ENCODE data around the gene CIART. TPM values are rescaled to one million over a fixed set of nuclear protein-coding genes. Genes with fewer than 3 reads are reported as not detected.

CIART gene
- total and polyA plus RNA-seq, 5 donors from 2014 or later: 0.56 to 2.2 (median 1.2) TPM

DNA sequence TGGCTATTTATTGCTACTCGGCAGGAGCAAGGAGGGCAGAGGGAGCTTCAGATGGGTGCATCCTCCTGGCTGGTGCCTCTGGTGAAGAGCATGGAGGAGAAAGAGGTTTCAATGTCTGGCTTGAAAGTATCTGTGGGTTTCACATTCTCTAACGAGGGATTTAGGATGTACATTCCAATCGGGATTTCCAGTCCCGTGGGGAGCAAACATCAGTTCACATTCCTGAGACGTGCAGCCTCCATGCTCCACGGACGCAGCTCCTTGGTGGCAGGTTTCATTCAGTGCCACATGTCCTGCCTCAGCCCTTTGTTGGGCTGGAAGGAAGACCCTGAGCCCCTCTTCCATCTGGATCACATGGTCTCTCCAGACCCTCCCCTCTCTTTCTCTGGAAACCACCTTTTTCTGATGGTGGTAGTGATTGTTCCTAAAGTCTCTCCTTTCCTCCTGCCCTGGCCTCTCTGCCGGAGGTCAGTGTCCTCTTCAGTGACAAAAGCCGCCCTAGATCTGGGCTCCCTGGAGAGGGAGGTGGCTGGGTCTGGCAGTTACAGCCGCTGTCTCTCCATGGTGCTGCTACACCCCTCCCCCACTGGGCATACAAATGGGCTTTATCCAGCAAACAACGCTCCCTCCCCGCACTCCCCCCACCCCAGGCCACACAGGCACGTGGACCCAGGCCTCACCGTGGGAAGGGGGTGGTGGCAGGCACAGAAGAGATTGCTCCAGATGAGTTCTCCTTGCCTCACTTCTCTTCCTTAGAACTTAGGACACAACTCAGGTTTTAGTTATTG lies 25.6 kb upstream of the CIART start:
- H3K27me3 Mint-ChIP-seq: peaks cover 70% of the 10 kb centered on the region
- Histone ChIP-seq H3K9me3 (ENCODE audit: control insufficient read depth in 2 of 2, low read length in 2 of 2) (no peaks in the 10 kb centered on the region), H3K36me3 (ENCODE audit: control insufficient read depth, insufficient read depth, low read length) (no peaks in the 10 kb centered on the region), H3K4me3 (ENCODE audit: low read depth, low read length) (no peak overlapping the region), H3K27me3 (ENCODE audit: control insufficient read depth, insufficient read depth, low read length) (peaks cover 27% of the 10 kb centered on the region), H3K4me1 (ENCODE audit: control insufficient read depth, insufficient read depth, low read length, poor library complexity, severe bottlenecking) (peaks cover 12% of the 10 kb centered on the region), H3K27ac (ENCODE audit: insufficient read depth, low read length, poor library complexity, severe bottlenecking) (no peak overlapping the region)
- H3K9me3 Mint-ChIP-seq: no peaks in the 10 kb centered on the region
- no peak overlapping the region for H3K27ac Mint-ChIP-seq
- ATAC-seq (ENCODE audit: low read depth in 2 of 2) (no peak), DNase-seq (no peak)
- H3K4me3 Mint-ChIP-seq: no peak overlapping the region
- peaks cover 5 to 18% (median 13%) of the 10 kb centered on the region in 4 donors for H3K4me1 Mint-ChIP-seq
- no peaks in the 10 kb centered on the region for H3K36me3 Mint-ChIP-seq

- no peak for ATAC-seq (ENCODE audit: low read depth in 2 of 2)
- Histone ChIP-seq H3K27ac (ENCODE audit: insufficient read depth, low read length, poor library complexity, severe bottlenecking) (no peak within 1 kb of the TSS), H3K4me1 (ENCODE audit: control insufficient read depth, insufficient read depth, low read length, poor library complexity, severe bottlenecking) (peaks cover 12% of the 10 kb centered on the region), H3K4me3 (ENCODE audit: low read depth, low read length) (no peak within 1 kb of the TSS), H3K9me3 (ENCODE audit: control insufficient read depth in 2 of 2, low read length in 2 of 2) (no peaks in the 10 kb centered on the region), H3K27me3 (ENCODE audit: control insufficient read depth, insufficient read depth, low read length) (peaks cover 27% of the 10 kb centered on the region), H3K36me3 (ENCODE audit: control insufficient read depth, insufficient read depth, low read length) (no peaks in the 10 kb centered on the region)
- no peak for DNase-seq
- peaks cover 64% of the 10 kb centered on the region for H3K27me3 Mint-ChIP-seq
- peak within 1 kb of the TSS in 1 of 4 donors; percentile 61 for H3K4me3 Mint-ChIP-seq
- no peaks in the 10 kb centered on the region for H3K36me3 Mint-ChIP-seq
- no peak within 1 kb of the TSS for H3K27ac Mint-ChIP-seq
- H3K9me3 Mint-ChIP-seq: no peaks in the 10 kb centered on the region
- peaks cover 5 to 18% (median 13%) of the 10 kb centered on the region in 4 donors for H3K4me1 Mint-ChIP-seq
These were observed 24.4 kb upstream of the CIART start, which contains the start of gene CA14 for GRCh38 chr1:150257624-150258585. TSS of gene CA14 (plus strand) at chr1:150257774. CDS start at chr1:150258129, 355 bp downstream.

DNA sequence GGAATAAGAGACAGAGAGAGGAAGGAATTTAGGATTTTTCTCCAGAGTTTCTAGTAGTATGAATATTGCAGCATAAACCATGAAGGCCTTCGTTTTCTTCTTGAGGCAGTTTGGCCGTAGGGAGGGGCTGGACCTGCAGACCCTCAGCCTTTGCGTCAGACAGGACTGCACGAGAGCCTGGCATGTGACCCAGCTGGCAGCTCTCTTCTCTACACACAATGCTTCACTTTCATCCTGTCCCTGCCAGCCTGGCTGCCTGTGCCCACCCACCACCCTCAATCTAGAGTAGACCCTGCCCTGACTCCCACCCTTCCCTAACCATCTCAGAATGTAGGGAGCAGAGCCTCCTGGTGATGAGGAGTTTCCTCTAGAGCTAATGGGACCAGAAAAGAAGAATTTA lies 23.1 kb upstream of the CIART start:
- no peak for DNase-seq
- ATAC-seq (ENCODE audit: low read depth in 2 of 2): no peak
- Histone ChIP-seq H3K4me3 (ENCODE audit: low read depth, low read length) (no peak overlapping the region), H3K9me3 (ENCODE audit: control insufficient read depth in 2 of 2, low read length in 2 of 2) (no peaks in the 10 kb centered on the region), H3K27me3 (ENCODE audit: control insufficient read depth, insufficient read depth, low read length) (peaks cover 27% of the 10 kb centered on the region), H3K36me3 (ENCODE audit: control insufficient read depth, insufficient read depth, low read length) (peaks cover under 1% of the 10 kb centered on the region), H3K27ac (ENCODE audit: insufficient read depth, low read length, poor library complexity, severe bottlenecking) (no peak overlapping the region), H3K4me1 (ENCODE audit: control insufficient read depth, insufficient read depth, low read length, poor library complexity, severe bottlenecking) (peaks cover 12% of the 10 kb centered on the region)
- H3K27ac Mint-ChIP-seq: no peak overlapping the region
- peaks cover 5 to 18% (median 13%) of the 10 kb centered on the region in 4 donors for H3K4me1 Mint-ChIP-seq
- H3K36me3 Mint-ChIP-seq: no peaks in the 10 kb centered on the region
- H3K4me3 Mint-ChIP-seq: no peak overlapping the region
- H3K9me3 Mint-ChIP-seq: no peaks in the 10 kb centered on the region
- H3K27me3 Mint-ChIP-seq: peaks cover 59% of the 10 kb centered on the region

- ATAC-seq (ENCODE audit: low read depth in 2 of 2) (no peak), DNase-seq (no peak)
- Mint-ChIP-seq H3K4me3 (no peak overlapping the region), H3K4me1 (peaks cover 5 to 18% (median 14%) of the 10 kb centered on the region in 4 donors), H3K36me3 (peaks cover 5% of the 10 kb centered on the region), H3K27me3 (peaks cover 55% of the 10 kb centered on the region), H3K27ac (no peak overlapping the region), H3K9me3 (no peaks in the 10 kb centered on the region)
- no peaks in the 10 kb centered on the region for H3K9me3 ChIP-seq (ENCODE audit: control insufficient read depth in 2 of 2, low read length in 2 of 2)
- peaks cover 9% of the 10 kb centered on the region for H3K36me3 ChIP-seq (ENCODE audit: control insufficient read depth, insufficient read depth, low read length)
- no peak overlapping the region for H3K27ac ChIP-seq (ENCODE audit: insufficient read depth, low read length, poor library complexity, severe bottlenecking)
- no peak overlapping the region for H3K4me3 ChIP-seq (ENCODE audit: low read depth, low read length)
- H3K27me3 ChIP-seq (ENCODE audit: control insufficient read depth, insufficient read depth, low read length): peaks cover 27% of the 10 kb centered on the region
- peaks cover 12% of the 10 kb centered on the region for H3K4me1 ChIP-seq (ENCODE audit: control insufficient read depth, insufficient read depth, low read length, poor library complexity, severe bottlenecking)
These were observed 22.3 kb upstream of the CIART start for GRCh38 chr1:150259758-150260669.

DNA sequence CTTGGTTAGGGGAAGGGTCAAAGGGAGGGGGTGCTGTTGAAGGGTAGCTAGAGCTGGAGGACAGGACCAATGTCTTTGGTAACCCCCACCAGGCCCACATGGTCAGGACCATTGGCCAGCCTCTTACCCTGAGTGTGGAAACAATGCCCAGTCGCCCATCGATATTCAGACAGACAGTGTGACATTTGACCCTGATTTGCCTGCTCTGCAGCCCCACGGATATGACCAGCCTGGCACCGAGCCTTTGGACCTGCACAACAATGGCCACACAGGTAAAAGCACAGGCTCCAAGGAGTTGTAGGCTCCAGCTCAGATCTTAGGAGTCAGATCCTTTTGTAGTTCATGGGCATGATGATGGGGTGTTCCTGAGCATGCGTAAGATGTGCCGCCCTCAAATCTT lies 21.0 kb upstream of the CIART start:
- Histone ChIP-seq H3K4me1 (ENCODE audit: control insufficient read depth, insufficient read depth, low read length, poor library complexity, severe bottlenecking) (peaks cover 3% of the 10 kb centered on the region), H3K4me3 (ENCODE audit: low read depth, low read length) (no peak overlapping the region), H3K36me3 (ENCODE audit: control insufficient read depth, insufficient read depth, low read length) (peaks cover 22% of the 10 kb centered on the region), H3K27me3 (ENCODE audit: control insufficient read depth, insufficient read depth, low read length) (peaks cover 22% of the 10 kb centered on the region), H3K27ac (ENCODE audit: insufficient read depth, low read length, poor library complexity, severe bottlenecking) (no peak overlapping the region), H3K9me3 (ENCODE audit: control insufficient read depth in 2 of 2, low read length in 2 of 2) (no peaks in the 10 kb centered on the region)
- Mint-ChIP-seq H3K36me3 (peaks cover 11% of the 10 kb centered on the region), H3K27ac (no peak overlapping the region), H3K4me3 (no peak overlapping the region), H3K9me3 (no peaks in the 10 kb centered on the region), H3K4me1 (peaks cover 0 to 6% (median 3%) of the 10 kb centered on the region in 4 donors), H3K27me3 (peaks cover 42% of the 10 kb centered on the region)
- no peak for DNase-seq
- ATAC-seq (ENCODE audit: low read depth in 2 of 2): no peak

- H3K27ac Mint-ChIP-seq: peak overlapping the region in 1 of 3 donors; percentile 73
- H3K4me1 Mint-ChIP-seq: peaks cover 0 to 11% (median 8%) of the 10 kb centered on the region in 4 donors
- peaks cover 19% of the 10 kb centered on the region for H3K36me3 Mint-ChIP-seq
- H3K4me3 ChIP-seq (ENCODE audit: low read depth, low read length): no peak overlapping the region
- H3K9me3 Mint-ChIP-seq: no peaks in the 10 kb centered on the region
- H3K27ac ChIP-seq (ENCODE audit: insufficient read depth, low read length, poor library complexity, severe bottlenecking): no peak overlapping the region
- H3K27me3 Mint-ChIP-seq: peaks cover 29% of the 10 kb centered on the region
- ATAC-seq (ENCODE audit: low read depth in 2 of 2) (no peak), DNase-seq (no peak)
- H3K4me1 ChIP-seq (ENCODE audit: control insufficient read depth, insufficient read depth, low read length, poor library complexity, severe bottlenecking): peaks cover 10% of the 10 kb centered on the region
- no peak overlapping the region for H3K4me3 Mint-ChIP-seq
- H3K27me3 ChIP-seq (ENCODE audit: control insufficient read depth, insufficient read depth, low read length): peaks cover 13% of the 10 kb centered on the region
- H3K36me3 ChIP-seq (ENCODE audit: control insufficient read depth, insufficient read depth, low read length): peaks cover 31% of the 10 kb centered on the region
- no peaks in the 10 kb centered on the region for H3K9me3 ChIP-seq (ENCODE audit: control insufficient read depth in 2 of 2, low read length in 2 of 2)
These were observed 19.7 kb upstream of the CIART start for GRCh38 chr1:150262388-150263320.

All from CD4-positive, CD25-positive, alpha-beta regulatory T cell (primary cell).